ENCODE data around the gene METTL22. TPM values are rescaled to one million over a fixed set of nuclear protein-coding genes. Genes with fewer than 3 reads are reported as not detected.
A peak's percentile ranks its signal among the peaks of the same experiment; 100 is the strongest.
"Not testable (repeated sequence)": the region's sequence is repeated elsewhere in the genome, so short reads cannot be mapped to it uniquely, and the experiment has no call there.

Gene METTL22
- polyA plus RNA-seq, 3 donors, result 19.5 to 30.9 (median 22.0) TPM

DNA sequence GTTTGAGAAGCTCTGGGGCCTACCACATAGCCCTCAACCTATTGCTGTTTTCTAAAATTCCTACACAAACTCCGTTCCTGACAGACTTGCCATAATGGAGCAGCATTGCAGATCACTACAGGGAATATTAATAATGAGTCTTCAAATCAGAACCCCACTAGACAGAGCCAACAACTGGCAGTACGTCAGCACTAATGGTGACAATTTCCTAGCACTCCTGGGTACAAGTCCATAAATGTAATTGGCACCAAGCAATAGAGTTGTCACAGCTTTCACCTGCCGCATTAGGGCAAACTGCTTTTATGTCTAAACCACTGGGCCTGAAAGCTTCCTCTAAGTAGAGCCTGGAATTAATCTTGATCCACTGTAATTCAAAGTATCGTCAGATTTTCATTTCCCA, 27.4 kb downstream of the METTL22 start:
- no peak for DNase-seq (ENCODE audit: extremely low read depth in 1 of 11, low read depth in 9 of 11, low spot score in 4 of 11)

DNA sequence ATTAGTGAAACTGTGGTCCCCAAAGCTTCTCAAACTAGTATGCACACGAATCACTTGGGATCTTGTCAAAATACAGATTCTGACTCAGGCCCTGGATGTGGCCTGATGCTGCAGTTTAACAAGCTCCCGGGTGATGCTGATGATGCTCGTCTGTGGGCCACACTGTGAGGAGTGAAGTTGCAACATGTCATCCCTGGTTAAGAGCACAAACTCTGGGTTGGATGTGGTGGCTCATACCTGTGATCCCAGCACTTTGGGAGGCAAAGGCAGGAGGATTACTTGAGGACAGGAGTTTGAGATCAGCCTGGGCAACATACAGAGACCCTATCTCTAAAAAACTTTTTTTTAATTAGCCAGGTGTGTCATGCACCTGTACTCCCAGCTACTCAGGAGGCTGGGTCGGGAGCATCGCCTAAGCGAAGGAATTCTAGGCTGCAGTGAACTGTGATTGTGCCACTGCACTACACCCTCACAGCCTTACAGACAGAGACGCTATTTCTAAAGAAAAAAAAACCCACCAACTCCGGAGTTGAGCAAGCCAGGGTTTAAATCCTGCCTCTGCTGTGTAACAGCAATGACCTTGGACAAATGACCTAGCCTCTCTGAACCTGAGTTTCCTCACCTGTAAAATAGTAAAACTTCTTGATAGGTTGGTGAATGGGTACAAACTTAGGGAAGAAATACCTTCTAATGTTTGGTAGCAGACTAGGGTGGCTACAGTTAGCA, 28.5 kb downstream of the METTL22 start:
- DNase-seq (ENCODE audit: extremely low read depth in 1 of 11, low read depth in 9 of 11, low spot score in 4 of 11), result no peak

DNA sequence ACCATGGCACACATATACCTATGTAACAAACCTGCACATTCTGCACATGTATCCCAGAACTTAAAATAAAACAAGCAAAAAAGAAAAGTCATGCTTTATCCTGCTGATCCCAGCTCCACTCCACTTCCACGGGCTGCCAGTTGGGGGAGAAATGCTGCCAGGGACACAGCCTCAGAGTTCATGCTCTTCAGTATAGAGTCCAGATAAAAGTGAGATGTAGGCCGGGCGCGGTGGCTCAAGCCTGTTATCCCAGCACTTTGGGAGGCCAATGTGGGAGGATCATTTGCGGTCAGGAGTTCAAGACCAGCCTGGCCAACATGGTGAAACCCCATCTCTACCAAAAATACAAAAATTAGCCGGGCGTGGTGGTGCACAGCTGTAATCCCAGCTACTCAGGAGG, 30.5 kb downstream of the METTL22 start:
- not testable (repeated sequence) for DNase-seq (ENCODE audit: extremely low read depth in 1 of 11, low read depth in 9 of 11, low spot score in 4 of 11)

DNA sequence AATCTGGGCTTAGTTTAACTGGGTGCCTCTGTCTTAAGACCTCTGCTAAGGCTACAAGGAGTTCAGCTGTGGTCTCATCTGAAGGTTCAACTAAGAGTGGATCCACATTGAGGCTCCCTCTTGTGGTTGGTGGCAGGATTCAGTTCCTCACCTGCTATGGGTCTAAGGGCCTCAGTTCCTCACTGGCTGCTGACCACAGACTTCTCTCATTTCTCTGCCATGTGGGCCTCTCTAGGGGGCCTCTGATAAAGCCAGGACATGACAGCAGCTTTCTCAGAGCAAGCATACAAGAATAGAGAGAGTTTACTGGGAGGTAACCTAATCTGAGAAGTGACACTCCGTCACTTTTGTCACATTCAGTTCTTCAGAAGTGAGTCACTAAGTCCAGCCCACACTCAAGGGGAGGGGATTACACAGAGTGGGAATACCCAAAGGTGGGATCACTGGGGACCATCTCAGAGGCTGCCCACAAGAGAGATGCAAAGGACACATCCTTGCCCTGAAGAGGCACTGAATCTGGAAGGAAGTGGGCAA, 33.8 kb downstream of the METTL22 start:
- no peak for DNase-seq (ENCODE audit: extremely low read depth in 1 of 11, low read depth in 9 of 11, low spot score in 4 of 11)

DNA sequence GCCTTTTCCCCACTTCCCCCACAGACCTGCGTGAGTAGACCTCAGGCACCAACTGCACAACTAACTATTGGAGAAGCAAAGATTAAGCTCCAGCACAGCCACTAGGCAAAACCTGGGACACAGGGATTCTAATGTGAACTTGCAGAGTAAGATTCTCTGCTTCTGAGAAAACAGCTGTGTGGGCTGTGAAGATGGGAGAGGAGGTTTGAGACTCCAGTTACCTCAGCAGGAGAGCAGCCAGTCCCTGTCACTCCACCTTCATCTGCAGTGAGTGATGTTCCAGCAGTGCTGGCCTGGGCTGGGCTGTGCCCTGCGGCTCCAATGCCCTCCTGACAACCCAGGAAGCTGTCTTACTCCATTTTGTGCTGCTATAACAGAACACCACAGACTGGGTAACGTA, 34.9 kb downstream of the METTL22 start:
- DNase-seq (ENCODE audit: extremely low read depth in 1 of 11, low read depth in 9 of 11, low spot score in 4 of 11), result no peak

DNA sequence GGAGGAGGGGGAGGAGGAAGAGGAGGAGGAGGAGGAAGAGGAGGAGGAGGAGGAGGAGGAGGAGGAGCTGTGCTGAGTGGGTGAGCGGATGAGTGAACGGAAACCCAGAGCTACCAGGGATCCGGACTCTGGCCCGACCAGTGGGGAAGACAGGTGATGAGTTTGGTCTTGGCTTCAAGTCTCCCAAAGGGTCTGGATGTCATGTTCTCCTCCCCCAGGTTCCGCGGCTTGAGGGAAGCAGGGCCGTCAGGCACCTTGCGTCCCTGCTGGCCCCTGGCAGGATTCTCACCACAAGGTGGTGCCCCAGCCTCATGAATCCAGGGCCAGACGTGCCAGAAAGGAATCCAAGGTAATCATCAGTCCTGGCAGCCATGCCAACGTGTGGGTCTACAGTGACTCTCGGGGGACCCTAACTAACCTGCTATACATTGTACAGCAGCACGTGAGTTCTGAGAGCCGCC, 39.4 kb downstream of the METTL22 start:
- DNase-seq (ENCODE audit: extremely low read depth in 1 of 11, low read depth in 9 of 11, low spot score in 4 of 11), result peak; percentile 31 to 72 (median 52)

DNA sequence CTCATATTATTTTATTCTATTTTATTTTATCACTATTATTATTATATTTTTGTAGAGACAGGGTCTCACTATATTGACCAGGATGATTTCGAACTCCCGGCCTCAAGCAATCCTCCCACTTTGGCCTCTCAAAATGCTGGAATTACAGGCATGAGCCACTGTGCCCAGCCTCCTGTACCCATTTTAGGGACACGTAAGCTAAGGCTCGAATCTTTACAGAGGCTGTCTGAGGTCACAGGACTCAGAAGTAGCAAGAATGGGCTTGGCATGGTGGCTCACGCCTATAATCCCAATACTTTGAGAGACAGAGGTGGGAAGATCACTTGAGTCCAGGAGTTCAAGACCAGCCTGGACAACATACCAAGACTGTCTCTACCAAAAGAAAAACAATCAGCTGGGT, 40.2 kb downstream of the METTL22 start:
- no peak for DNase-seq (ENCODE audit: extremely low read depth in 1 of 11, low read depth in 9 of 11, low spot score in 4 of 11)

DNA sequence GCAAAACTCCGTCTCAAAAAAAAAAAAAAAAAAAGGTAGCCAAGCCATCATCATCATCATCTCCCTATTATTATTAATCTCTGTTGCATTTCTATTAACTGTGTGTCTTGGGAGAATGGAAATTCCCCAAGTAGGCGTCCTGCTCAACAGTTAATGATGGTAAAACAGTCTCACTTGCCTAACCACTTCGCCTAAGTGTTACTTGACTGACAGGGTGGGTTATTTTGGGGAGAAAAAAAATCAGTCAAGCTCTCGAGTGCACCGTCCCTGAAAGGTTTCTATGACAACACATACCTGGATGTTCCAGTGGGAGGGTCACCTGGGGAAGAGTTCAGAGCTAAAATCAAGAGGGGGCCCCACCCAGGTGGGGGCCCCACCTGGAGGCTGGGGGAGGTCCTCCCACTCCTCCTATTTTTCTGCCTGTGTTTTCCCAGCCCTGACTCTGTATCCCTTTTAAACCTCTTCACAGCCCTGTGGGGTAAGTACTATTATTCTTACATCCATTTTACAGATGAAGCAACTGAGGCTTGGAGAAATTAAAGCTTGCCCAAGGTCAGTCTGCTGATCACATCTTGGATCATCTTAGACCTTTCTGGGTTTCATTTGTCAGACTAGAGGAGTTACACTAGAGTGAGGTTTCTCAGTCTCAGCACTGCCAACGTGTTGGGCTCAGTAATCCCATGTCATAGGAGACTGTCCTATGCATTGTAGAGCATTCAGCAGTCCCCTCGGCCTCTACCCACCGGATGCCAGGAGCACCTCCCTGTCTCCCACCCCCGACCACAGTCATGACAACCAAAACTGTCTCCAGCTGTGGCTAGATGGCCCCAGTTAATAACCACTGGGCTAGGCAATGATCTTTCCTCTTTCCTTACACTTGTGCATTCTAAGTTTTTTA, 41.9 kb downstream of the METTL22 start:
- no peak for DNase-seq (ENCODE audit: extremely low read depth in 1 of 11, low read depth in 9 of 11, low spot score in 4 of 11)

DNA sequence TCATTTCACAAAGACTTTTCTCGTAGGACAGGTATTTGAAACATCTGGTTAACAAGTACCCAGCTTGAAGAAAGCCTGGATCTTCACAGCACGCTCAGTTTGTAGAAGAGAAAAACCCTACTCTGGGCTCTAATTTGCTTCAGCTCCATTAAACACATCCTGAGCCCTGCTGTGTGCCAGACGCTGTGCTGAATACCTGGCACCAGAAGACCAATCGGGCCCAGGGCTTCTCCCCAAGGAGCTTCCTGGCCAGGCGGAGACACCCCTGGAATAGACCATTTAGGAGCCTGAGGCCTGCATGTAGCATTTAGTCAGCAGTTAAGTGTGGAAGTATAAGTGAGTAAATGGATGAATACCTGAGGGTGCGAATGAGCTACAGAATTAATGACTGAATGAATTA, 44.0 kb downstream of the METTL22 start:
- DNase-seq (ENCODE audit: extremely low read depth in 1 of 11, low read depth in 9 of 11, low spot score in 4 of 11), result no peak

DNA sequence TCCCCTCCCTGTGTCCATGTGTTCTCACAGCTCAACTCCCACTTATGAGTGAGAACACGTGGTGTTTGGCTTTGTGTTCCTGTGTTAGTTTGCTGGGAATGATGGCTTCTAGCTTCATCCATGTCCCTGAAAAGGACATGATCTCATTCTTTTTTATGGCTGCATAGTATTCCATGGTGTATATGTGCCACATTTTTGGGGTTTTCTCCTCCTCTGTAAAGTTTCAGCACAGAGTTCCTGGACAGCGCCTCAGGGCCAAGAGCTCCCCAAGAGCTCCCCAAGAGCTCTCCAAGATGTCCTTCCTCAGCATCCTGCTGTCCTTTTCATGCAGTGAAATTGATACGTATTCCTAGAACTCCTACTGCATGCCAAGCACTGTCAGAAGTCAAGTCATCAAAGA, 46.0 kb downstream of the METTL22 start:
- DNase-seq (ENCODE audit: extremely low read depth in 1 of 11, low read depth in 9 of 11, low spot score in 4 of 11), result no peak

DNA sequence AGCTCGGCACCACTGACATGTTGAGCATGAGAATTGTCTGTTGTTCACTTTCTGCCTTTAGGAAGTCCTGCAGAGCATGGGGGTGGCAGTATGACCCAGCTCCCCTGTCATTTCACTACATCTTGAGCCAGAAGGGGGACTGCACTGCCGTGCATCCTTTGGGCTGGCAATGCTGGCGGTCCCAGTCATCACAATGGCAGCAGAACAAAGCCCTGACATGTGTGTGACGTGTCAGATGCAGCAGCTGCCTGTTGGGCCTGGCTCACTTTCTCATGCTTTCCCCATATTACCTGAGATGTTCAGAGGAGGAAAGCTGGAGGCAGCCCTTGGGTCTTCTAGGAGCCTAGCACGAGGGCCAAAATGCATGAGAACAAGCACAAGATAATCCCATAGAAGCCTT, 46.6 kb downstream of the METTL22 start:
- DNase-seq (ENCODE audit: extremely low read depth in 1 of 11, low read depth in 9 of 11, low spot score in 4 of 11), result no peak

DNA sequence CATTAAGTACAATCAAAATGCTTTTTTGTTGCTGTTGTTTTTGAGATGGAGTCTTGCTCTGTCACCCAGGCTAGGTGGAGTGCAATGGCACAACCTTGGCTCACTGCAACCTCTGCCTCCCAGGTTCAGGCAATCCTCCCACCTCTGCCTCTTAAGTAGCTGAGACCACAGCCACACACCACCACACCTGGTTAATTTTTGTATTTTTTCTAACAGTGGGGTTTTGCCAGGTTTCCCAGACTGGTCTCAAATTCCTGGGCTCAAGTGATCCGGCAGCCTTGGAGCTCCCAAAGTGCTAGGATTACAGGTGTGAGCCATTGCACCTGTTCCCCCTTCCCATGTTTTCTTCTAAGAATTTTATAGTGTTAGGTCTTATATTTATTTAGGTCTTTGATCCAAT, 48.0 kb downstream of the METTL22 start:
- no peak for DNase-seq (ENCODE audit: extremely low read depth in 1 of 11, low read depth in 9 of 11, low spot score in 4 of 11)

DNA sequence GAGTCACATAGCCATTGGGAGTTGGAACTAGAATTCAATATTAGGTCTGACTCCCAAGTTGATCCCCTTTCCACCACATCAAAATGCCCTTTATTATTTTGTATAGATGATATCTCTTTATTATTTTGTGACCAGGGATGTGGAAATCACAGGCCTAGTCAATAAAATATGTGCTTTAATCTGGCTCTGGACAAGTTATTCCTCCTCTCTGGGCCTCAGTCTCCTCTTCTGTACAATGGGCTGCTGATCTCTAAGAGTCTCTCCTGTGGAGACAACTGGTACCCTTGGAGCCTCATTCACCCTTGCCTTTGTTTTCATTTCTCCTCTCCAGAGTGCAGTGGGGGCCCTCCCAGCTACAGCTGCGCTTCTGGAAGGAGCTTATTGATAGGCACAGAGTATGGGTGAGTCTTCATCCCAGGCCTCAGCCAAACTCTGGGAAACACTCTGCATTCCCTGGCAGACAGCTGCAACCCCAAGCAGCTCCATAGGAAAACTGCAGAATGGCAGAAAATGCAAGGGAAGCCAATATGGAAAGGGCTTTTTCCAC, 48.6 kb downstream of the METTL22 start:
- no peak for DNase-seq (ENCODE audit: extremely low read depth in 1 of 11, low read depth in 9 of 11, low spot score in 4 of 11)

DNA sequence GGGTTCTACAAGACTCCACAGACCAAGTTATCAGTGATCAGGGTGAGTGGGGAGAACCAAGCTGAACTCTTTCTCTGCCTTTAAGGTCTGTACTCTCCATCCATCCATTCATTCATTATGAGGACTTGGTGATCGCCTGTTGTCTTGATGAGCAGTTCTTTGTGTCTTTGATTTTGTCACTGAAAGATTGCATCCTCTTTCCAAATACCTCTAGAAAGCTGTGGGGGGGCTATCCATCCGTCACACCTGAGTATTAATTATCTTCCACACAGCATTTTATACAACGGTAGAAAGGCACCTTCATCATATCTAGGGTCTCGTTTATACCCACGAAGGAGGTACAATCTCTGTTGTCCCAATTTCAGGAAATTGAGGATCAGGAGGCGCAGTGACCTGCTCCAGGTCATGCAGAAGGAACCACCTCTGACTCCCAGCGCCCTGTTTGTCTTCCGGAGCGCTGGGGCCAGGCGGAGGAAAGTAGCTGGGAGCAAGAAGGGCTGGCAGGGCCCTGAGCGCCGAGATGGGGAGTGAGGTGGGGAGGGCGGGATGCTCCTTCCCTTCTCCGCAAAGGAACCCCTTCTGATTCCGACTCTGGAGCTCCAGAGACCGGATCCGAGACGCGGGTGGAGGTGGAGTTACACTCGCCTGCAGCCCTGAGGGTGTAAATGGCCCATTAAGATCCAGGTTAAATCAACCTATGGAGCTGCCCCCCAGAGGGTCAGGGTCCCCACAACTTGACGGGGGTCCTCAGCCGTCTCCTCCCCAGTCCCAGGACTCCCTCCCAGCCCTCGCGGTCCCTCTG, 52.3 kb downstream of the METTL22 start:
- peak in 2 of 11 donors; percentile 11 to 28 for DNase-seq (ENCODE audit: extremely low read depth in 1 of 11, low read depth in 9 of 11, low spot score in 4 of 11)

DNA sequence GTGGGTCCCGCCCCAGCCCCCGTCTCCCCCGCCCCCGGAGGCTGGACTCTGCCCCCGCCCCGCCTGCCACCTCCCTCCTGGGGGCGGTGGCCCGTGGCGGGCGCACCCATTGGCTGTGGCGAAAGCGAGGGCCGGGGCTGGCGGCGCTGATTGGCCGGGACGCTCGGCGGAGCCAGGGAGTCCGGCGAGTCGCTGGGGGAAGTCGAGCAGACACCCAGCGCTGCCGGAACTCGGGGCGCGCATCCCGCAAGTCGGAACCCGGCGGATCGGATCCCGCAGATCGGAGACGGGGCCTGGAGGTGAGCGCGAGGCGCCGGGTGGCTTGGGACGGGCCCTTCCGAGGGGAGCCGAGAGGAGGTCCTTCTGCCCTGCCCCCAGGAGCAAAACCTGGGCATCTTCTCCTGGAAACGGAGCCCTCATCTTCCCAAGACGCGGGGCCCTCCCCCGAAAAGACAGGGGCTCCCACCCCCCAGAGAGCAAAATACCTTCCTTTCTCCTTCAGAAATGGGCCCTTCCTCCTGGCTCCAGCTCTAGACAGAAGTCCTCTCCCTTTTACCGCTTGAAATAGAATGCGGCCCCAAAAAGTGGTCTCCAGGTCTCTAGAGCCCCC, 53.0 kb downstream of the METTL22 start, which contains the start of gene ABAT:
Gene ABAT (plus strand): TSS at position 205 of the 610 bp plus-strand sequence. CDS start 61,123 bp downstream, outside the sequence.
- peak; percentile 50 to 86 (median 79) for DNase-seq (ENCODE audit: extremely low read depth in 1 of 11, low read depth in 9 of 11, low spot score in 4 of 11)

DNA sequence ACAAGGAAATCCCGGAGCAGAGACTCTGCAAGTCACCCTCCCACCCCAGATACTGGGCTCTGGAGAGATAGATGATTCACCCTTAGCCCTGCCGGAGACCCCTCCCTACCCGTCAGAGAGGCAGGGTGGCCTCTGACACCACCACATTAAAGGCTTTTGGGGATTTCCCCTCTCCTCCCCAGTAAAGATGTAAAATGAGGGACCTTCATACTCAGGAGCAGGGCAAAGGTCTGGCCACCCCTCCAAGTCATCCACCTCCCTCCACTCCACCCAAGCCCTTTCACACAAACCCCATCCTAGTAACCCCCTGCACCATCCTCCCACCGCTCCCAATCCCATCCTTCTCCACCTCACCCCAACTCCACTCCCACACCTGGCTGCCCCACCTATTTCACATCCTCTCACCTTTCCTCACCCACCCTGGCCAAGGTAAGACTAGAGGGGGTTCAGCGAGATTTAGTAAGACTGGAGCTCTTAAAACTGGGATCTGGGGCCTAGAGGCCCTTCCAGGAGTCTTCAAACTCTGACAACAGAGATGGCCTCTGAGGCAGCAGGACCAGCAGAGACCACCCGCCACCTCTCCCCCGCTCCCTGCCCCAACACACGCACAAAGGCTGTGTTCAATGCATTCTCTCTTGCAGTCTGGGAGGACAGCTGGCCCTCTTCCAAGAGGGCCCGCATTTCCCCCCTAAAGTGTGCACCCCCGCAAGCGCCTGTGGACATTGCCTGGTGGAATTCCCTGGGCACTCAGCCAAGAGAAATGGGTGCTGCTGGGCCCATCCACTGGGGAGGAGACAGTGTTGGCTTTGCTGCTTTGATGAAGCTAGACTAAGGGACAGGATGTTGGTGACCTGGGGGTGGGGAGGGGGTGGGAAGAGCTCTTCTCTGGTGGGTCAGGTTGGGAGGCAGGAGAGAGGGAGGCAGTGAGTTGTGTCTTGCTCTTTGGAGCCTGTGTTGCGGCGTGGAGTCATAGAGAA, 54.0 kb downstream of the METTL22 start:
- no peak for DNase-seq (ENCODE audit: extremely low read depth in 1 of 11, low read depth in 9 of 11, low spot score in 4 of 11)

DNA sequence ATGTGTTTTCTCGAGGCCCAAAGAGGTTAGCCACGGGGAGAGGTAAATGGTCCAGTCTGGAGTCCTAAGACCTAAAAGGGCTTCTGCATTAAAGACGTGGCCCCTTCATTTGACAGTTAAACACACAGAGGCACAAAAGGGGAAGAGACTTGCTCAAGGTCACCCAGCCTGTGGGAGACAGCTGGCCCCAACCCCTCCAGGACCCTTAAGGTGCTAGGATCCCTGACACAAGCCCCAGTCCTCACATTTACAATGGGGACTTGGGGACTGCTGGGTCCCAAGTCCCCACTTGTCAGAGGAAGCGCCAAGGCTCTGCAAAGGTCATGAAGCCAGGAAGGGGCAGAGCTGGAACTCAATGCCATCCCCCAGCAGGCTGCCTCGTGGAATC, 54.7 kb downstream of the METTL22 start:
- no peak for DNase-seq (ENCODE audit: extremely low read depth in 1 of 11, low read depth in 9 of 11, low spot score in 4 of 11)

All from renal cortex interstitium (tissue), 11 donors.